GM12864 (cell line): ENCODE data around the gene TMEM170A.

ENCODE experiments used
- DNase-seq: peaks from one replicate; pipeline ENCODE4 v3.0.0-alpha.2; 2011; ENCODE audit warnings: low read depth
- H3K4me3 ChIP-seq: 2 replicates; pipeline ENCODE4 v1.5.1; 2011; ENCODE audit warnings: mild to moderate bottlenecking, low read depth, low read length, control low read depth
- TF ChIP-seq, protein P1 (sequence below): IDR thresholded peaks from 2 replicates; pipeline ENCODE4 v1.5.1; 2011; ENCODE audit warnings: low read depth, mild to moderate bottlenecking, moderate library complexity, low read length, control low read depth, inconsistent platforms; ENCODE audit errors: missing control alignments

TMEM170A gene

DNA sequence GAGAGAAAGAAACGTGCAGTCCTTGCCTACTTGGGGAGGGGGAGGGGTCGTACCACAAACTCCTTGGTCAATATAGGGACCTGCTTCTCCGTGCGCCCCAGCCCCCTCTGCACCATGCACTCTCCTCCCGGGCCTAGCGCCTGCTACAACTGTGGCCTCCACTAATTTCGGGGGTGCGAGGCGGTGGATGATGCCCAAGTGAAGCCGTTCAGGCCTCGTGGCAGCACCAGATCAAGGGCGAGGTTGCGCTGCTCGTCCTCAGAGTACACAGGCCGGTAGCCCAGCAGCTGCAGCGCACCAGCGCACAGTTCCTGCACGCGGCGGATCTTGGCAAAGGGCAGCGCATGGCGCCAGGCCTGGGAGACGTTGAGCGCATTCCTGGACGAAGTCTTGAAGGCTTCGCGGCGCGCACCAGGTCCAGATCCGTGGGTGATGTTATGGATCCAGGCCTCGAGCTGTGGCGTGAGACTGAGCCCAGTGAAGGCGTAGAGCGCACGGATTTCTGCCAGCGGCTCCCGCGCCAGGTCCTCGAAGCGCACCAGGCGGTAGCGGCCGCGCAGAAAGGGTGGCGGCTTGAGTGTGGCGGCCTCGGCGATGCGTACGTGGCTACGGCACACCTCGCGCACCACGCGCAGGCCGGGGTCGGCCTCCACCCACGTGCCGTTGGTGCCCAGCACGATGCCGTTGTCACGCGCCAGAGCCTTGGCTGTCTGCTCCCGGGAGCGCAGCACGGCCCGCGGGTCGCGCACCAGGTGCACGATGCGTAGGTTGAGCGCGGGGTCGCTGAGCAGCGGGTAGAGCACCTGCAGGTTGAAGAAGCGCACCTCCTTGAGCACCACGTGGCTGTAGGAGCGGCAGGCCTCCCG is 14.2 kb upstream of the TMEM170A start:
- DNase-seq, result no peak
- TF ChIP-seq, protein P1, sequence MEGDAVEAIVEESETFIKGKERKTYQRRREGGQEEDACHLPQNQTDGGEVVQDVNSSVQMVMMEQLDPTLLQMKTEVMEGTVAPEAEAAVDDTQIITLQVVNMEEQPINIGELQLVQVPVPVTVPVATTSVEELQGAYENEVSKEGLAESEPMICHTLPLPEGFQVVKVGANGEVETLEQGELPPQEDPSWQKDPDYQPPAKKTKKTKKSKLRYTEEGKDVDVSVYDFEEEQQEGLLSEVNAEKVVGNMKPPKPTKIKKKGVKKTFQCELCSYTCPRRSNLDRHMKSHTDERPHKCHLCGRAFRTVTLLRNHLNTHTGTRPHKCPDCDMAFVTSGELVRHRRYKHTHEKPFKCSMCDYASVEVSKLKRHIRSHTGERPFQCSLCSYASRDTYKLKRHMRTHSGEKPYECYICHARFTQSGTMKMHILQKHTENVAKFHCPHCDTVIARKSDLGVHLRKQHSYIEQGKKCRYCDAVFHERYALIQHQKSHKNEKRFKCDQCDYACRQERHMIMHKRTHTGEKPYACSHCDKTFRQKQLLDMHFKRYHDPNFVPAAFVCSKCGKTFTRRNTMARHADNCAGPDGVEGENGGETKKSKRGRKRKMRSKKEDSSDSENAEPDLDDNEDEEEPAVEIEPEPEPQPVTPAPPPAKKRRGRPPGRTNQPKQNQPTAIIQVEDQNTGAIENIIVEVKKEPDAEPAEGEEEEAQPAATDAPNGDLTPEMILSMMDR, result no peak
- no peak overlapping the region for H3K4me3 ChIP-seq

DNA sequence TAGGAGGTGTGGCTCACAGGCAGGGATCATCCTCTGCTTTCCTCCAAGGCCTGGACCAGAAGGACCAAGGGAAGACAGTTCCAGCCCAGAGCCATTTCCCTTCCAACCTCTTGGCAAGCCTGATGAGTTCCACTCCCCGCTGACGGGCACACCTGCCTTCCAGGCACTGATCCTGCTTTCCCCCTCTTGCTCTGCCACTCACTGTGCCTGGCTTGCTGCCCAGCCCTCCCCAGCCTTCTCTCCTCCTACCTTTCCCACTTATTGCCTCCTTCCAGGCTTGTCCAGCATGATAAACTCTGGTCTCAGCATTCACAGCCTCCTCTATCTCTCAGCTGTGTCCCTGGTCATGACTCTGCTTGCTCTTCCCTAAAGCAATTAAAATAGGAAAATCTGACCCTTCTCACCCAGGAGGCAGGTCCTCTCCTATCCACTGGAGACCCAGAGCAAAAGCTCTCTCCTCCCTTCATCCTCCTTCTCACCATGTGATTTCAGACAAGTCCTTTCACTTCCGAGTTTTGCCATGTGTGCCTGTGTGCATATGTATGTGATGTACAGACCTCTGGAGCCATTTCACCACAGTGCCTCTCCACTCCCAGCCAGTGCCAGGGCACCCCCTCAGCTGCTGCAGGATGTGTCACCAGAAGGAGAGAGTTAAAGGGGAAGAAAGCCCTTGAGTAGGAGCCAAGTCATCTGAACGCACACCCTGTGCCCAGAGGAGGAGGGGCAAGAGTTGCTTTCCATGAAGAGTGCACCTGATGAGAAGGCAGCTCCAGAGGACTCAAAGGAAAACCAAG is 13.4 kb upstream of the TMEM170A start:
- TF ChIP-seq, protein P1, result no peak
- no peak for DNase-seq
- no peak overlapping the region for H3K4me3 ChIP-seq

DNA sequence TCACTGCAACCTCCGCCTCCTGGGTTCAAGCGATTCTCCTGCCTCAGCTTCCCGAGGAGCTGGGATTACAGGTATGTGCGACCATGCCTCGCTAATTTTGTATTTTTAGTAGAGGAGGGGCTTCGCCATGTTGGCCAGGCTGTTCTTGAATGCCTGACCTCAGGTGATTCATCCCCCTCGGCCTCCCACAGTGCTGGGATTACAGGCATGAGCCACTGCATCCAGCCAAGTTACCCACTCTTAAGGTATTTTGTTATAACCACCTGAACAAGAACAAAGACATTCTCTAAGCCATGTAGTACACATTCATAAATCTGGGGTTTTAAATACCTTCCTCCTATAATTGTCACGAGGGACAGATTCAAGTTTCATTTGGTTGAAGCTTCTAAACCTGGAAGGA is 12.3 kb upstream of the TMEM170A start:
- no peak overlapping the region for H3K4me3 ChIP-seq
- TF ChIP-seq, protein P1, result no peak
- DNase-seq, result no peak

DNA sequence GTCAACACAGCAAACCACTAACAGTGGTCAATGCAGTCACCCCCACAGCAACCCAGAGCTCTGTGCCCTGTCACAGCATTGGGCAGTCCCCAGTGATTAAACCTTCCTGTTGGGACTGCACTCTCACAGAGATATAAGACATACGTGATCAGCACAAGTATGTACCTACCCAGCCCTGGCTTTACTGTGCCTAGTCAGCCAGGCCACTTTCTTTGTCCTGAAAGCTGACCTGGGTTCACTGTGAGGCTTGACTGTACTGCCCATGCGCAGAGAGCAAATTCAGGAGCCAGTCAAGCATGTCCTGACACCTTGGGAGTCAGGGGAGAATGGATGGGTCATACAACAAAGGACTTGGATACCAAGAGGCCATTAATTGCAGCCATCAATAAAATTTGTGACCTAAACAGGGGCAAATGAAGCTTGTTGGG is 10.9 kb upstream of the TMEM170A start:
- TF ChIP-seq, protein P1, result no peak
- no peak overlapping the region for H3K4me3 ChIP-seq
- no peak for DNase-seq

DNA sequence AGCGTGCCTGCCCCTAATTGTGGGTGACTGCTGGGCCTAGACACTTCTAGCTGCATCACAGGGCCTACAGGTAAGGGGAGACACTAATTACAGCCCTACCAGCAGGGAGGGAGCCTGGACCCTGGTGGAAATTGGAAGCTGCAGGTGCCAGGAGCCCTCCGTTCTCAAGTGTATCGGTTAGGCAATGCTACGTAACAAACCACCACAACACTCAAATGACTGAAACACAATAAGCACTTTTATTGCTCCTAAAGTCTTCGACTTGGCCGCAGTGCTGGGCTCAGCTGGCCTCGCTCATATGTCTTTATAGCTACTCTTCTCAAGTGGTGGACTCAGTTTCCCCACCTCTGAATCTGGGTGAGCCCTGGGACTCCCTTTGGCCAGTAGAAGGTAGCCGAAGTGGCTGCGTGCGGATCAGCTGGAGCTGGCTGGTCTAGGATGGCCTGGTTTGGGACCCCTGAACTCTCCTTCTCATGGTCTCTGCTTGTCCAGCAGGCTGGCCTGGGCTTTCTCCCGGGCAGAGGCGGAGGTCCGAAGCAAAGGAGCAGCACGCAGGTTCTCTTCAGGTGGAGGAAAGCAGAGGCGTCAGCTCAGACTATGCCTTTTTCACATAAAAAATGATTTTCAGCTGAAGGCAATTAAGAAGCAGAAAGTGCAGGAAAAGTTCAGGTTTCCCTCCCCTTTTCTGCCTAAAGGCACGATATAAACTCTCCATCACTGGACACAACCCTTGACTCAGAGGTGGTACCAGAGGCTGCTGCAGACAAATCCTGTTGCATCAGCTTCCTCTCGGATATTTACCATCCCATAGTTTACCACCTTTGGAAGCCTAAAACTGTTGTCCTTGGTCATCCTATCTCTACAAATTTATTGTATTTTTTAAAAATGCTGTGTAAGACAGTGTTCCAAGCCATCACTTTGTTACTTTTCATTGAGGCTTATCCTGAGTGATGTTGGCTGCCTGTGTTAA is 8.7 kb upstream of the TMEM170A start:
- TF ChIP-seq, protein P1, result no peak
- DNase-seq, result no peak

DNA sequence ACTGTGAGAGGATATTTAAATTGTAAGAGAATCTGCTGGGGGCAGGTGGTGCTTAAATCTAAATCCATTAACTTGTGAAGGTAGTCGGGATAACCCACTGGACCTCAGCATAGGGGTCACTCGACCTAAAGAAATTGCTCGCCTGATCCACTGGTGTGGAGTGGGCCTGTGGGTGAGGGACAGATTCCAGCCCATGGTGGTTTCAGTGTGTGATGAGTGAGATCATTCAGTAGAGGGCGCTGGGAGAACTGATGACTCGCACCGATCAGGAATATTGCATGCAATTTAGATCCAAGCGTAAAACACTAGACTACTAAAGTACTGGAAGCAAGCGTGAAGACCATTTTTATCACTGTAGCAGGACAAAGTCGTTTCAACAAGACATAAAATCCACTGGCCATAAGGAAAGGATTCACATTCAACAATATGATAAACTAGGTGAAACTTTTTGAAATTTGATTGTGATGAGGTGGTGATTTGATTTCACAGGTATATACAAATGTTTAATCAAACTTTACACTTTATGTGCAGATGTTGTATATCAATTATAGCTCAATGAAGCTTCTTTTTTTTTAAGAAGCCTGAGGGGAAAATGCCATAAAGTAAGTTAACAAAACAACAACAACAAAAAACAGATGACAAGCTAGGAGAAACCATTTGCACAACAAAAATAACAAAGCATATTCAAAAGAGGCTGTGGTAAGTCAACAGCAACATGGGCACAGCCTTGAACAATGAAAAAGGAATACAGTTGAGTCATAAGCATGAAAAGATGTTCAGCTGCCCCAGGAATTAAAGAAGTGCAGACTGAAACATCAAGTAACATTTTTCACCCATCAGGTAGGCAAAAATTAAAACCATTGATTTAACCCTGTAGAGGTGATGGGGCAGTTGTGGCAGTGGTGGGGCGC is 7.5 kb upstream of the TMEM170A start:
- TF ChIP-seq, protein P1, result peak; percentile 81
- no peak overlapping the region for H3K4me3 ChIP-seq
- DNase-seq, result no peak

More for the DNA sequence above, 8.7 kb upstream of the TMEM170A start:
- H3K4me3 ChIP-seq, result no peak overlapping the region
